GM19395 (cell line): ENCODE measurements around the gene ARL6IP4.

Experiments
- ATAC-seq: cut with Tn5 transposase; IDR thresholded peaks from one replicate; pipeline ENCODE4 v1.9.1; 2021; ENCODE audit warnings: mild to moderate bottlenecking, moderate library complexity; ENCODE audit not compliant: unreplicated experiment

The ARL6IP4 gene

GRCh38 chr12:122977655-122978392, 2.7 kb upstream of the ARL6IP4 start:
- ATAC-seq = no peak

- no peak for ATAC-seq
These were observed 1.9 kb upstream of the ARL6IP4 start for GRCh38 chr12:122978507-122978955.

GRCh38 chr12:122979001-122979907, 1.2 kb upstream of the ARL6IP4 start:
- no peak for ATAC-seq

GRCh38 chr12:122979908-122980182, 636 bp upstream of the ARL6IP4 start:
- no peak for ATAC-seq

GRCh38 chr12:122981036-122981471, 573 bp downstream of the ARL6IP4 start:
- peak; percentile 38 for ATAC-seq

- no peak for ATAC-seq
These were observed 1.4 kb downstream of the ARL6IP4 start for GRCh38 chr12:122981587-122982476.

GRCh38 chr12:122982477-122982815, 2.0 kb downstream of the ARL6IP4 start:
- ATAC-seq = no peak

GRCh38 chr12:122982963-122983788, 2.7 kb downstream of the ARL6IP4 start:
- ATAC-seq = no peak

- ATAC-seq = no peak
These were observed 3.5 kb downstream of the ARL6IP4 start for GRCh38 chr12:122983789-122984515.

GRCh38 chr12:122984612-122985337, 4.3 kb downstream of the ARL6IP4 start:
- no peak for ATAC-seq

GRCh38 chr12:122985338-122986257, 5.1 kb downstream of the ARL6IP4 start:
- ATAC-seq = no peak

- ATAC-seq = no peak
These were observed 5.9 kb downstream of the ARL6IP4 start for GRCh38 chr12:122986258-122986871.

- no peak for ATAC-seq
These were observed 6.8 kb downstream of the ARL6IP4 start for GRCh38 chr12:122987086-122987951.

GRCh38 chr12:122988036-122988435, 7.6 kb downstream of the ARL6IP4 start:
- no peak for ATAC-seq

- no peak for ATAC-seq
These were observed 8.2 kb downstream of the ARL6IP4 start for GRCh38 chr12:122988612-122989212.

- no peak for ATAC-seq
These were observed 8.9 kb downstream of the ARL6IP4 start for GRCh38 chr12:122989225-122989839.
